GM19240 (cell line): ENCODE measurements around the gene GANAB.
"Not testable (repeated sequence)": the region's sequence is repeated elsewhere in the genome, so short reads cannot be mapped to it uniquely, and the experiment has no call there.

ENCODE experiments used
- DNase-seq: peaks from one replicate; pipeline ENCODE4 v3.0.0; 2011; ENCODE audit warnings: low spot score; ENCODE audit not compliant: insufficient read length

The GANAB gene

GRCh38 chr11:62645946-62646824 lies at the start of gene GANAB:
Gene GANAB, minus strand, starts transcription at chr11:62646613. Its CDS starts 14 bp downstream, at chr11:62646599.
- DNase-seq = peak; percentile 98

GRCh38 chr11:62694455-62695167 lies 48.2 kb upstream of the GANAB start:
- peak; percentile 76 for DNase-seq

- DNase-seq = not testable (repeated sequence)
Observed at GRCh38 chr11:62693624-62694023, 47.2 kb upstream of the GANAB start.

GRCh38 chr11:62689421-62690183 lies 43.2 kb upstream of the GANAB start, which contains the start of gene LRRN4CL:
Gene LRRN4CL, minus strand, starts transcription at chr11:62689530. Its CDS starts 1,022 bp downstream, at chr11:62688508.
- no peak for DNase-seq

- DNase-seq = no peak
Observed at GRCh38 chr11:62688491-62688890, 42.1 kb upstream of the GANAB start.

GRCh38 chr11:62687508-62688396 lies 41.3 kb upstream of the GANAB start:
- no peak for DNase-seq

- no peak for DNase-seq
Observed at GRCh38 chr11:62682518-62682917, 36.1 kb upstream of the GANAB start.

GRCh38 chr11:62680825-62681240 lies 34.4 kb upstream of the GANAB start:
- no peak for DNase-seq

- peak; percentile 92 for DNase-seq
Observed at GRCh38 chr11:62678770-62679696, 32.6 kb upstream of the GANAB start, which contains the start of gene UBXN1. Gene UBXN1, minus strand, starts transcription at chr11:62679073. Its CDS starts 150 bp downstream, at chr11:62678923.

- DNase-seq = no peak
Observed at GRCh38 chr11:62678433-62678769, 32.0 kb upstream of the GANAB start.

GRCh38 chr11:62677714-62678113 lies 31.3 kb upstream of the GANAB start:
- no peak for DNase-seq

- DNase-seq = no peak
Observed at GRCh38 chr11:62677156-62677555, 30.7 kb upstream of the GANAB start.

GRCh38 chr11:62676698-62677097 lies 30.3 kb upstream of the GANAB start:
- DNase-seq = no peak

GRCh38 chr11:62675415-62675814 lies 29.0 kb upstream of the GANAB start:
- DNase-seq = not testable (repeated sequence)

GRCh38 chr11:62673196-62673525 lies 26.7 kb upstream of the GANAB start:
- DNase-seq = no peak

GRCh38 chr11:62671608-62672389 lies 25.4 kb upstream of the GANAB start, which contains the start of the genes LBHD1 and UQCC3:
Gene LBHD1, minus strand, starts transcription at chr11:62672267. Its CDS starts 2,236 bp downstream, at chr11:62670031.
Gene UQCC3, plus strand, starts transcription at chr11:62671673. Its CDS starts 73 bp downstream, at chr11:62671746.
- DNase-seq = no peak

GRCh38 chr11:62671236-62671607 lies 24.8 kb upstream of the GANAB start:
- no peak for DNase-seq

GRCh38 chr11:62669420-62670161 lies 23.2 kb upstream of the GANAB start:
- DNase-seq = no peak
